Right lobe of liver (tissue), 4 donors: ENCODE data around the gene KCNC1.

Source experiments
- POLR2A ChIP-seq: fragments of 450-650 bp; IDR thresholded peaks from one replicate; pipeline ENCODE4 v1.6.1; 2017; ENCODE audit warnings: antibody characterized with exemption, mild to moderate bottlenecking
- TF ChIP-seq, protein P1 (sequence below), 4 donors: fragments of 200-600 bp in 3 of 4; fragments of 450-650 bp in 1 of 4; IDR thresholded peaks; one replicate each; pipeline versions ENCODE4 v1.5.1 to v1.8.0; 2016 to 2022; ENCODE audit warnings: antibody characterized with exemption in 4 of 4, mild to moderate bottlenecking in 2 of 4
- donor health status: DM: no; HTN: no; CAD: no.
- donor health status: DM: no; HTN: no; CAD: no.
- donor health status: DM: no; HTN: yes; CAD: no.

DNA sequence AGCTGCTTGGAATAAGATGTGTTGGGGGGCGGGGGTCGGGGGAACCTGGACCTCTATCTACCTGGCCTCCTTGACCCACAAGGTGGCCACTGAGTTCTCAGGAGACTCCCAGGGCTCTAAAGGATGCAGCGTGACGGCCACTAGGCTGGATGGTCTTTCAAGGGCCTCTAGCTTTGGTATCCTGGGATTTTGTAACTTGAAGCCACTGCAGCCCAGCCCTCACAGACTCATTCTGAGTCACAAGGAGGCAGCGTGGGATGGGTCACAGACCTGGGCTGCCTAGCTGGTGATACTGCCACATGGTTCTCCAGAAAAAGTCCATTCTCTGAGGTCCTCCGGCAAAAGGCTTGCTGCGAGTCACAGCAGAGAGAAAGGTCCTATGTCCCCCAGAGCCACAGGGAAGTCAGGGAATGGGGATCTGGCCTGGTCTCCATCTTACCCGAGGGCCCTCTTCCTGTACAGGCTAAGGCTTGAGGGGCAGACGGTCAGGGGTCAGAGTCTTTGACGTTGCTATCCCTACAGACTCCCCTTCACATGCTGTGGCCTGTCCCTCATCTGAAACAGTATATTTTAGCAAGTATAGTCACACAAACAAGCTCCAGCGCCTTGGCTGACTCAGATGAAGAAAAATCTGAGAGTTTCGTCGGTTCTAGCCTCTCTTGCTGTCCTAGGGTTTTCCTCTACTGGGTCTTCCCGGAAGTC lies 52.4 kb downstream of the KCNC1 start:
- TF ChIP-seq, protein P1, sequence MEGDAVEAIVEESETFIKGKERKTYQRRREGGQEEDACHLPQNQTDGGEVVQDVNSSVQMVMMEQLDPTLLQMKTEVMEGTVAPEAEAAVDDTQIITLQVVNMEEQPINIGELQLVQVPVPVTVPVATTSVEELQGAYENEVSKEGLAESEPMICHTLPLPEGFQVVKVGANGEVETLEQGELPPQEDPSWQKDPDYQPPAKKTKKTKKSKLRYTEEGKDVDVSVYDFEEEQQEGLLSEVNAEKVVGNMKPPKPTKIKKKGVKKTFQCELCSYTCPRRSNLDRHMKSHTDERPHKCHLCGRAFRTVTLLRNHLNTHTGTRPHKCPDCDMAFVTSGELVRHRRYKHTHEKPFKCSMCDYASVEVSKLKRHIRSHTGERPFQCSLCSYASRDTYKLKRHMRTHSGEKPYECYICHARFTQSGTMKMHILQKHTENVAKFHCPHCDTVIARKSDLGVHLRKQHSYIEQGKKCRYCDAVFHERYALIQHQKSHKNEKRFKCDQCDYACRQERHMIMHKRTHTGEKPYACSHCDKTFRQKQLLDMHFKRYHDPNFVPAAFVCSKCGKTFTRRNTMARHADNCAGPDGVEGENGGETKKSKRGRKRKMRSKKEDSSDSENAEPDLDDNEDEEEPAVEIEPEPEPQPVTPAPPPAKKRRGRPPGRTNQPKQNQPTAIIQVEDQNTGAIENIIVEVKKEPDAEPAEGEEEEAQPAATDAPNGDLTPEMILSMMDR (IDR thresholded peaks at IDR 0.05), result no peak
- TF ChIP-seq POLR2A, result no peak
